HG02623 (cell line): ENCODE results near the gene SCFD2.

ENCODE experiments used
- ATAC-seq: cut with Tn5 transposase; IDR thresholded peaks from one replicate; pipeline ENCODE4 v1.9.1; 2021; ENCODE audit warnings: moderate library complexity; ENCODE audit not compliant: unreplicated experiment

Gene SCFD2

DNA sequence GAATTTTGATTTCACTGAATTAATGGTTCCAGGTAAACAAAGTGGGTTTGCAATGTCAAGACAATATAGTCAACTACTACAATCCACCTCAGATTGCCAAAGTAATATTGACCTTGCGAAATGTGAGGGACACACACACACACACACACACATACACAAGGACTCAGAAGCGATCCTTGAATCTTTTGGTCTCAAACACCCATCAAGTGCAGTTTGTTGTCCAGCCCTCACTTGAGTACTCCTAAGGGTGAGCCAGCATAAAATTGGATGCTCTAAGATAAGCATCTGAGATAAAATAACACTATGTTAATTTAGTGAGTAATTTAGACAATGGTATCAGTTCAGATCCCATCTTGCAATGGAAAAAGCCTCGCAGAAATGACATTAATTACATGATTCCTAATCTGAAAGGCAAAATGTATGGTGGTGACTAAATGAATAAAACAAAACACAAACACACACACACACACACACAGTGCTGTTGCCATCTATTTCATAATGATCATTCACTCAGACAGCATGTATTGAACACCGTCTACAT is 401.2 kb downstream of the SCFD2 start:
- no peak for ATAC-seq

DNA sequence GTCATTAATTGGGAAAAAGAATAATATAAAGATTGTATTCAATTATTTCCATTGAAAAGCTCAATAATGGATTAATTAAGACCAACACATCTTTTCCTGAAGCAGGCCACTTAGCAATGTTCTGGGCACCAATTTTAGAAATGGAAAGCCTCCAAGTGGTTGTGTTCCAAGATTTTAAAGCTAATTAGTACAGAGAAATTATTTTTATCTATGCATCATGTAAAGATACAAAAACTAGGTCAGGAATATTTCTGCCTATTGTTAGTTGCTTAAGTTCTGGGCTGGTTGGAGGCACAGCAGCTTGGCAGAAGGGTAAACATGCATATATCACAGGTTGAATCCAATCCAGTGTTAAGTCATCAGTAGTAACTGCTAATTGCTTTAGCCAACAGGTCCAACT is 401.9 kb downstream of the SCFD2 start:
- no peak for ATAC-seq

GRCh38 chr4:52962721-52963120 is 403.1 kb downstream of the SCFD2 start:
- no peak for ATAC-seq

DNA sequence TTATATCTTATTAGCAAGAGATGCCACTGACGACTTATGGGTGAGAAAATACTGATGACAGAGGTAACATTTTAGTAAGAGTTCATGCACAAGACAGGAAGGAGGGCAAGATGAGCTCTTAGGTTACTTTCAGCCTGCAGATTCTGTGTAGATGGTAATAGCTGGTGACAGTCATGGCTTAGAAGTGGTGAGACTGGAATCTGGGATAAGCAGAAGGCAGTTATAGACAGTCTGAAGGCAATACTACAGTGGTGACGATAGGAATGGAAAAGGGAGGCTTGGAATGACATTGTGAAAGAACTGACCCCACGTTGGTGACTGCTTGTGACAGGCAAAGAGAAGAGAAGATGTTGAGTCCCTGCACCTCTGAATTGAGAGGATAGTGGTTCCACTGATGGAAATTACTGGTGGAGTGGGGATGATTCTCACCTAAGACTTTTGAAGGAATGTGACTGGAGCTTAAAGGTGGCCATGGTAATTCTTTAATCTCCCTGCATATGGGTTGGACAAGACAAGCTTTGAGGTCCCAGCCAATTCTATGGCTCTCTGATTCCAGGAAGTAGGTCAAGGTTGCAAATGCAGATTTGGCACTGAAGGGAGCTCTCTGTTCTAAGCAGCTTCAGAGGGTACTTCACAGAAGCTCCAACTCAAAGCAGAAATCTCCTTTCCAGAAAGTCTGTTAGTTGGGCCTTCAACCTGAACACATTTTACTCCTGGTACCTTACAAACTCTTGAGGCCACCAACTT is 404.0 kb downstream of the SCFD2 start:
- ATAC-seq, result no peak

DNA sequence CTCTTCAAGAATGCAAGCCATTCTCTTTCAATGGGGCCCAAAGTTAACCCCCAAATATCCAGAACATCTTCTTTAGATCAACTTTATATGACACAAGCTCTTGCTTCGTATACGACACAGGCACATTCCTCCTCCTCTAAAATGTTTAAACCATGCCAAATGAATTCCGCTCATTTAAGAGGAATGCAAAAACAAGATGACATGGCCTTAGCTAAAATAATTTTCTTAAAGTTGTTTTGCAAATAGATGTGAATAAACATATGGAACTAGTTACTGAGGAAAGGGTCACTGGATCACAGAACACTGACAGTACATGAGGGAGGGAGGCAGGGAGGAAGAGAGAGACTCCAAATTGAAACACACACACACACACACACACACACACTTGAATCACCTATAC is 406.3 kb downstream of the SCFD2 start:
- ATAC-seq, result no peak

- no peak for ATAC-seq
These were observed 407.8 kb downstream of the SCFD2 start for GRCh38 chr4:52957835-52958631.

DNA sequence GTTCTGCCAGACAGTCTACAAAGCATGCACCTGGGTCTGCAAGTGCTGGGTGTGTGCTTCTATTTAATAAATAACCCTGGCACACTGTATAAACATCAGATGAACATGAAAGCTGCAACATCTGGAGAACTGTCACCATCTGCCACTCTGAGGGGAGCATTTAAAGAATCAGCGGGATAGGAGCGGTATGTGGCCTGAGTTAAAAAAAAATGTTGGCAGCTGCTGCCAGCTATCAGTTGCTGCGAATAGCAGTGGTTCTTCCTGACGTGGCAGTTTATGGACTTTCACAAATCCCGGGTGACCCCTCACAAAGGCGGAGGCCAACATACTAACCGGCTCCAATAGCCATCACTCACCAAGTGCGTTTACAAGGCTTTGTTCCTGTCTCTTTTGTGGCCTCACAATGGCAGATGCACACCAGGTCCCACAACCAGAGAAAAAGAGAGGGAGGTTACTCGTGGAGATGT is 408.6 kb downstream of the SCFD2 start:
- ATAC-seq, result no peak

DNA sequence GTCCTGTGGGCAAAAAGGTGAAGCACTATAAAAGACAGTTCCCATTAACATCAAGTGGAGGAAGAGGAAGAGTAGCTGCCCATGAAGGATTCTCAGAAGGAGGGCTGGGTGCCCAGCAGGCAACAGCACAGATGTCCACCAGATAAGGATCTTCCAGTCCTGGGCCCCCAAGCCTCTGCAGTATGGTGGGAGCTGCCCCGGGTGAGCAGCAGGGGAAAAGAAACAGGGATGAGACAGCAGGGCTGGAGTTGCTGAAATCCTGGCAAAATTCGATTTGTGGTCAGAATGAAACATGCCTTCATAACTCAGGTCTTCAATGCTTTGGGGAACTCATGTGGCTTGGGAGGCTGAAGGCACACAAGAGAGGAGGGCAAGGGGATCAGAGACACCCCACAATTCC is 409.2 kb downstream of the SCFD2 start:
- ATAC-seq, result no peak

DNA sequence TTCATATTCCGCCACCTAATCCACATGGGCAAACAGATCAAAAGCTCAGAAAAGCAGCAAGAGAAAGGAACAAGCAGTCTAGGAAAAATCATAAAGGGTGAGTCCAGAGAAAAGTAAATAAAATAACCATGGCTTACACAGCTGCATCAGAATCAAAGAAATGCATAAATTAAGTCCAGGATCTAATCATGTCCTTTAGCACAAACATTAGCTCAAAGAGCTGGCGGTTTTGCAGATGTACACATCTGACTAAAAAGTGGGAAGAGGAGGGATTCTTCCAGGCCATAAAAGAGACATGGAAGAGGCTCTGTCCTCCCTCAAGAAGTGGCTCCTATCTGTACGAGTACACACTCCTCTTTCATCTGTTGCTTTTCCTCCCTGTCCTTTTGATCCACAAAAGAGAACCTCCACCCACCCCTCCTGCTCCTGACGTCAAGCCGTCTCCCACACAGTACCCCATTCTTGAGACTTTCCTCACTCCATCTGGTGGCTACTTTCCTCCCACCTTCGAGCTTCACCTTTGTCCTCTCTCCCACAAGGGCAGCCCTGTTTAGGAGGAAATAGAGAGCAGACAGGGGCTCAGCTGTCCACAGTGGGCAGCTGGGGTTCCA is 411.2 kb downstream of the SCFD2 start:
- no peak for ATAC-seq

DNA sequence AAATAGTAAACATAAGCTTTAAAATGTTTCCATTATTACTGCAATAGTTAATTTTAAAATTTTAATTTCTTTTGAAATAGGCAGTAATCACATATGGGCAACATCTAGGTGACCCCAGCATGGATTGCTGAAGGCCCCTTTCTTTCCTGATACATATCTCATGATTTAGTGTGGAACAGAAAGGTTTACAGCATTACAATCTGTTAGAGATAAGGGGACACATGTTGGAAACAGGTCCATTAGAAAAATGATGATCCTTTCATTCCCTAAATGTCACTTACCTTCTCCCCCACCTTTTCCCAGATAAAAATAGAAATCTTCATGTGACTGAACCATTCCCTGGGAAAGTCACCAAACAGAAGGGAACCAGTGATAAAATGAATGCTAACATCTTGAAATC is 413.3 kb downstream of the SCFD2 start:
- ATAC-seq, result no peak

DNA sequence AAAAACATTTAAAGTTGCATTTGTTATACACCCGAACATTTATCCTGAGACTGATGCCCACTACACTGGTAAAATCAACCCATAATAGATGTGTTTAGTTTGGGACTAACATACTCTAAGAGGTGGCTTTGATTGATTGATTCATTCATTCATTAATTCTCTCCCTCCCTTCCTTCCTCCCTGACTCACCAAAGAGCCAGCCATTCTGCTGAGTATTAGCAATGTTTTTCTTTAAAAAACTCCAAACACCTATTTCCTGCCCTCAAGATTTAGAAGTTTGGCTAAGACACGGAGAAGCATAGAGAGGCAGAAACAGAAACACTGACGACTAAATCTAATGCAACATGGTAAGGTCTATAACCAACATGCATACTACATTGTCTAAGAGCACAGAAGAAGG is 414.8 kb downstream of the SCFD2 start:
- no peak for ATAC-seq

DNA sequence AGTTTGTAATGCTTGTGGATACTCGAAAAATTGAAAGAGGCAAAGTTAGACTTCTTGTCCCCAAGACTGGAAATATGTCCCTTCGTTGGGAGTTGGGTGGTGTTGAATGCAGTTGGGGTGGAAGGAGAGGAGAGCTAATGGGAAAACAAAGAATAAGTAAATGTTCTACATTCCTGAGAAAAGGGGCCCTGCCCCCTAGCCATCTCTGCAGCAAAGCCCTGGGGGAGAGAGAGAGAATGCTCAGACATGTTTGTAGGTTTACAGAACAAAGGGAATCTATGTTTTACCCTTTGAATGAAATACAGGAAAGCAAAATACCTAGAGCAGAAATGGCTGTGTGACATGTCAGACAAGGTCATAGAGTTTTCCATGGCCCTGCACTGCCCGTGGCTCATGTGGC is 415.6 kb downstream of the SCFD2 start:
- no peak for ATAC-seq

GRCh38 chr4:52949336-52949735 is 416.5 kb downstream of the SCFD2 start:
- ATAC-seq, result no peak

DNA sequence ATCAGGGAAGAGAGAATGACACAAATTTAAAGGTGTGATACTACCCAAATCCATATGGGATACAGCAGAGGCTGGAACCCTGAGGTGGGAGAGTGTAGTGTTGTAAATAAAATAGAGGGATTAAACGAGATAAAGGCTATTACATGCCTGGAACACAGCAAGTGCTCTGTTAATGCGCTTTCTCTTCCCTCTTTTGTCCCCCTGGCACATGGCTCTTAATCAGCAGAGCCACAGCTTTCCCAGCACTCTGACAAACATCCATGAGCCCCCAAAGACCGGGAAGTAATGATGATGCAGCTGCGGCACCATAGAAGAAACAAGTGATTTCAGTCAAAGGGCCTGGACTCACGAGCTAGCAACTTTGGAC is 417.8 kb downstream of the SCFD2 start:
- no peak for ATAC-seq

GRCh38 chr4:52947401-52948056 is 418.3 kb downstream of the SCFD2 start:
- ATAC-seq, result no peak

GRCh38 chr4:52946855-52947254 is 419.0 kb downstream of the SCFD2 start:
- no peak for ATAC-seq

DNA sequence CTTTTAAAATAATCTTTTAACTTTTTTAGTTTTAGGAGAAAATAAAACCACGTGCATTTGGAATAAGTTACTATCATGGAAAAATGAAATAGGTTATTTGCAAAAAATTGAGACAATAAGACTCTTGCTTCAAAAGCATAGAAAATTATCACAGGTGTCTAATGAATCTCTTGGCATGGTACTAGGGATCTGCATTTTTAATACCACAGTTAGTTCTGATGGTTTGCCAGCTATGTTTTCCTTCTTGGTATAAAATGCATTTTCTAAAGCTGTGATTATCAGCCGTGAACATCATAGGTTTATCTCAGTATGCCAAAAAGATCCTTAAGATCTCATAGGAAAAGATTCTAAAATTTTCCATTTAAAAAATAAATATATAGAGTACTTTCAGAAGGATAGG is 419.9 kb downstream of the SCFD2 start:
- ATAC-seq, result no peak

GRCh38 chr4:52945326-52945898 is 420.4 kb downstream of the SCFD2 start:
- ATAC-seq, result no peak

- ATAC-seq, result no peak
These were observed 422.2 kb downstream of the SCFD2 start for GRCh38 chr4:52943677-52944076.

GRCh38 chr4:52942936-52943335 is 422.9 kb downstream of the SCFD2 start:
- ATAC-seq, result no peak

- no peak for ATAC-seq
These were observed 424.4 kb downstream of the SCFD2 start for GRCh38 chr4:52941450-52941849.
